WTC11 (cell line): Measurements from ENCODE around the gene CYREN. TPM values are rescaled to one million over a fixed set of nuclear protein-coding genes. Genes with fewer than 3 reads are reported as not detected.

Source experiments
- ATAC-seq: fragments of 200-7000 bp; cut with Tn5 transposase; 2 replicates; pipeline ENCODE4 v1.10.0; 2021; ENCODE audit warnings: mild to moderate bottlenecking, moderate library complexity
- CTCF ChIA-PET: fragments of 300-600 bp; sonication (Branson Sonifier 250); formaldehyde crosslinking; loops from one replicate; lab custom pipeline; 2021; ENCODE audit warnings: antibody characterized with exemption; lab: Charles Lee
- POLR2A ChIA-PET: fragments of 350-600 bp; sonication (Branson Sonifier 250); formaldehyde crosslinking; loops from one replicate; lab custom pipeline; 2021; ENCODE audit warnings: antibody characterized with exemption; lab: Charles Lee
- DNase-seq: peaks from one replicate; pipeline ENCODE4 v3.0.0; 2021; ENCODE audit warnings: low spot score
- H3K27ac Mint-ChIP-seq: 2 replicates; pipeline ENCODE4 v1.8.0; 2021; ENCODE audit warnings: mixed read lengths
- H3K27me3 Mint-ChIP-seq: 2 replicates; pipeline ENCODE4 v1.8.0; 2021; ENCODE audit warnings: low read depth, mild to moderate bottlenecking, moderate library complexity, mixed read lengths
- H3K36me3 Mint-ChIP-seq: 2 replicates; pipeline ENCODE4 v1.8.0; 2021; ENCODE audit warnings: mixed read lengths
- H3K4me1 Mint-ChIP-seq: 2 replicates; pipeline ENCODE4 v1.8.0; 2022; ENCODE audit warnings: mixed read lengths
- H3K4me3 Mint-ChIP-seq: 2 replicates; pipeline ENCODE4 v1.8.0; 2021; ENCODE audit warnings: mild to moderate bottlenecking, moderate library complexity, mixed read lengths
- H3K9me3 Mint-ChIP-seq: 2 replicates; pipeline ENCODE4 v1.8.0; 2021; ENCODE audit warnings: mixed read lengths
- CDX4 ChIP-seq: fragments of 250-450 bp; sonication (Bioruptor Pico); IDR thresholded peaks from 2 replicates; pipeline ENCODE4 v1.9.0; 2021; ENCODE audit warnings: moderate library complexity, mild to moderate bottlenecking, inconsistent platforms, borderline replicate concordance
- E2F4 ChIP-seq: sonication (generic); formaldehyde crosslinking; IDR thresholded peaks from 2 replicates; pipeline ENCODE4 v1.8.1; 2022; ENCODE audit warnings: low read depth, mild to moderate bottlenecking, moderate library complexity, missing genetic modification reagents, borderline replicate concordance
- ELF4 ChIP-seq: sonication (generic); formaldehyde crosslinking; IDR thresholded peaks from 2 replicates; pipeline ENCODE4 v1.8.1; 2022; ENCODE audit warnings: low read depth, mild to moderate bottlenecking, moderate library complexity, missing genetic modification reagents
- EMX1 ChIP-seq: fragments of 250-450 bp; sonication (Bioruptor Pico); IDR thresholded peaks from 2 replicates; pipeline ENCODE4 v1.8.0; 2021; ENCODE audit warnings: mild to moderate bottlenecking
- FOXP1 ChIP-seq: sonication (generic); formaldehyde crosslinking; IDR thresholded peaks from 2 replicates; pipeline ENCODE4 v1.8.0; 2022; ENCODE audit warnings: missing genetic modification reagents, mild to moderate bottlenecking, moderate library complexity, borderline replicate concordance
- GRHL2 ChIP-seq: fragments of 250-450 bp; sonication (Bioruptor Pico); IDR thresholded peaks from 2 replicates; pipeline ENCODE4 v1.8.0; 2022; ENCODE audit warnings: mild to moderate bottlenecking, moderate library complexity; ENCODE audit not compliant: insufficient replicate concordance, severe bottlenecking
- MLX ChIP-seq: sonication (generic); formaldehyde crosslinking; IDR thresholded peaks from 2 replicates; pipeline ENCODE4 v1.8.1; 2023; ENCODE audit warnings: mild to moderate bottlenecking, missing genetic modification reagents, moderate library complexity
- MXD4 ChIP-seq: fragments of 250-450 bp; sonication (Bioruptor Pico); IDR thresholded peaks from 2 replicates; pipeline ENCODE4 v1.8.0; 2021; ENCODE audit warnings: mild to moderate bottlenecking, moderate library complexity, borderline replicate concordance
- MYBL2 ChIP-seq: sonication (generic); formaldehyde crosslinking; IDR thresholded peaks from 2 replicates; pipeline ENCODE4 v1.8.1; 2023; ENCODE audit warnings: mild to moderate bottlenecking, moderate library complexity, missing genetic modification reagents
- NR1H2 ChIP-seq: sonication (generic); formaldehyde crosslinking; IDR thresholded peaks from 2 replicates; pipeline ENCODE4 v1.9.0; 2021; ENCODE audit warnings: mild to moderate bottlenecking, moderate library complexity, missing genetic modification reagents
- NR2C2 ChIP-seq: sonication (generic); formaldehyde crosslinking; IDR thresholded peaks from 2 replicates; pipeline ENCODE4 v1.8.0; 2022; ENCODE audit warnings: mild to moderate bottlenecking, missing genetic modification reagents
- NR3C1 ChIP-seq: sonication (generic); formaldehyde crosslinking; conservative IDR thresholded peaks from 2 replicates; pipeline ENCODE4 v1.8.1; 2023; ENCODE audit warnings: low read depth, mild to moderate bottlenecking, missing genetic modification reagents
- RELA ChIP-seq: sonication (generic); formaldehyde crosslinking; IDR thresholded peaks from 2 replicates; pipeline ENCODE4 v1.8.1; 2022; ENCODE audit warnings: missing genetic modification reagents, mild to moderate bottlenecking, borderline replicate concordance
- SMAD4 ChIP-seq: sonication (generic); formaldehyde crosslinking; IDR thresholded peaks from 2 replicates; pipeline ENCODE4 v1.8.0; 2022; ENCODE audit warnings: mild to moderate bottlenecking, missing genetic modification reagents
- STAT6 ChIP-seq: sonication (generic); formaldehyde crosslinking; conservative IDR thresholded peaks from 2 replicates; pipeline ENCODE4 v1.8.1; 2023; ENCODE audit warnings: mild to moderate bottlenecking, low read depth, missing genetic modification reagents, moderate library complexity
- TEAD4 ChIP-seq: sonication (generic); formaldehyde crosslinking; IDR thresholded peaks from 2 replicates; pipeline ENCODE4 v1.8.0; 2022; ENCODE audit warnings: mild to moderate bottlenecking, missing genetic modification reagents
- ZMAT4 ChIP-seq: fragments of 250-450 bp; sonication (Bioruptor Pico); IDR thresholded peaks from 2 replicates; pipeline ENCODE4 v1.9.0; 2021; ENCODE audit warnings: mild to moderate bottlenecking
- ZNF138 ChIP-seq: sonication (generic); formaldehyde crosslinking; conservative IDR thresholded peaks from 2 replicates; pipeline ENCODE4 v1.8.1; 2022; ENCODE audit warnings: mild to moderate bottlenecking, moderate library complexity, missing genetic modification reagents
- ZNF263 ChIP-seq: sonication (generic); formaldehyde crosslinking; IDR thresholded peaks from 2 replicates; pipeline ENCODE4 v1.8.1; 2022; ENCODE audit warnings: low read depth, mild to moderate bottlenecking, moderate library complexity, missing genetic modification reagents
- ZNF416 ChIP-seq: fragments of 250-450 bp; sonication (Bioruptor Pico); IDR thresholded peaks from 2 replicates; pipeline ENCODE4 v1.9.0; 2021; ENCODE audit warnings: mild to moderate bottlenecking, inconsistent platforms
- ZNF425 ChIP-seq: fragments of 250-450 bp; sonication (Bioruptor Pico); conservative IDR thresholded peaks from 2 replicates; pipeline ENCODE4 v1.9.0; 2021; ENCODE audit warnings: mild to moderate bottlenecking
- total RNA-seq: library from RNA; stranded (reverse); gene quantifications from 3 replicates; pipeline ENCODE4 v1.2.3, GENCODE V29; 2021
- TF ChIP-seq, protein P1 (sequence below): sonication (generic); formaldehyde crosslinking; IDR thresholded peaks from 2 replicates; pipeline ENCODE4 v1.8.0; 2022; ENCODE audit warnings: mild to moderate bottlenecking, missing genetic modification reagents
- TF ChIP-seq, protein P2 (sequence below): sonication (generic); formaldehyde crosslinking; IDR thresholded peaks from 2 replicates; pipeline ENCODE4 v1.8.1; 2022; ENCODE audit warnings: missing genetic modification reagents, borderline replicate concordance

CYREN gene
- total RNA-seq, 1 experiment from 2014 or later = 37.9 TPM

DNA sequence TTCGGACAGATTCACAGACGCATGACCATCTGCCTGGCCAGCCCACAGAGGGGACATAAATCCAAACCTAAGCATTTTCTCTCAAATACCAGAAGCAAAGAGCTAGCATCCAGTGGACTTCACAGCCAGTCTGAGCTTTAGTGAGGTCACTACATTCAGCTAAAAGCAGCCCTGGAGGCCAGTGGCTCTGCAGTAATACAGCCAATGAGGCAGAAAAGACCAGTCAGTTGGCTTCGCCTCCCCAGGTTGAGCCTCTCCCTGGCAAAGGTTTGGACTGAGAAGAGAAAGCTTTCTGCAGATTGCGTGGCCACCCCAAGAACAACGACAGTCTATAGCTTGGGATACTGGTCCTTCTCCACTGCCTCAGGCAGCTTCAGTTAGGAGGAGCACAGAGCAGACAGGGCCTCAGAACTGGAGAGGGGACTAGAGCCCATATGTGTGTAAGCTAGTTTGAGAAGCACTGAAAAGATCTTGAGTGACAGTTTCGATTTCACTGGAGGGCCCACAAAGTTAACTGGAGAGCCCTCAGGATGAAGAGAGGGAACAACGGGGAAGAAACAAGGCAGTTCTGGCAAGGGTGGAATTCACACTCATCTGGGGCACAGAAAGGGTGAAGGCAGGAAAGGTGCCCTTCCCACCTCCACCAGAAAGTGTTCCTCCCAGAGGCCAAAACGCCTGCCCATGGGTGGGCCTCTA, 37.0 kb upstream of the CYREN start (continued):
- TF ChIP-seq ZNF138 = no peak
- no peak for TF ChIP-seq CDX4 (CRISPR knock-in tag)
- TF ChIP-seq RELA (CRISPR knock-in tag) = no peak
- TF ChIP-seq NR2C2 (CRISPR knock-in tag) = no peak
- no peak for TF ChIP-seq ZMAT4 (CRISPR knock-in tag)
- TF ChIP-seq, protein P1, sequence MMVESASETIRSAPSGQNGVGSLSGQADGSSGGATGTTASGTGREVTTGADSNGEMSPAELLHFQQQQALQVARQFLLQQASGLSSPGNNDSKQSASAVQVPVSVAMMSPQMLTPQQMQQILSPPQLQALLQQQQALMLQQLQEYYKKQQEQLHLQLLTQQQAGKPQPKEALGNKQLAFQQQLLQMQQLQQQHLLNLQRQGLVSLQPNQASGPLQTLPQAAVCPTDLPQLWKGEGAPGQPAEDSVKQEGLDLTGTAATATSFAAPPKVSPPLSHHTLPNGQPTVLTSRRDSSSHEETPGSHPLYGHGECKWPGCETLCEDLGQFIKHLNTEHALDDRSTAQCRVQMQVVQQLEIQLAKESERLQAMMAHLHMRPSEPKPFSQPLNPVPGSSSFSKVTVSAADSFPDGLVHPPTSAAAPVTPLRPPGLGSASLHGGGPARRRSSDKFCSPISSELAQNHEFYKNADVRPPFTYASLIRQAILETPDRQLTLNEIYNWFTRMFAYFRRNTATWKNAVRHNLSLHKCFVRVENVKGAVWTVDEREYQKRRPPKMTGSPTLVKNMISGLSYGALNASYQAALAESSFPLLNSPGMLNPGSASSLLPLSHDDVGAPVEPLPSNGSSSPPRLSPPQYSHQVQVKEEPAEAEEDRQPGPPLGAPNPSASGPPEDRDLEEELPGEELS (CRISPR knock-in tag) = no peak

GRCh38 chr7:135206941-135207391, 36.5 kb upstream of the CYREN start:
- POLR2A ChIA-PET = no interaction called here
- Mint-ChIP-seq H3K4me3 (no peak overlapping the region), H3K27me3 (peaks cover 15% of the 10 kb centered on the region), H3K9me3 (no peaks in the 10 kb centered on the region), H3K27ac (no peak overlapping the region), H3K36me3 (peaks cover 6% of the 10 kb centered on the region; the same call in 1 of the 2 replicates), H3K4me1 (peaks cover 14% of the 10 kb centered on the region)
- DNase-seq = no peak
- ATAC-seq = no peak
- TF ChIP-seq TEAD4 (CRISPR knock-in tag) = no peak
- no peak for TF ChIP-seq ZNF425 (CRISPR knock-in tag)
- no peak for TF ChIP-seq ZNF416 (CRISPR knock-in tag)
- TF ChIP-seq NR3C1 (CRISPR knock-in tag) = no peak
- no peak for TF ChIP-seq FOXP1 (CRISPR knock-in tag)
- TF ChIP-seq GRHL2 (CRISPR knock-in tag) = no peak
- TF ChIP-seq ZNF263 (CRISPR knock-in tag) = no peak
- TF ChIP-seq E2F4 (CRISPR knock-in tag) = no peak
- TF ChIP-seq ZNF138 = no peak
- TF ChIP-seq EMX1 (CRISPR knock-in tag) = no peak
- TF ChIP-seq MLX (CRISPR knock-in tag) = no peak
- TF ChIP-seq NR1H2 (CRISPR knock-in tag) = no peak
- TF ChIP-seq STAT6 (CRISPR knock-in tag) = no peak
- no peak for TF ChIP-seq NR2C2 (CRISPR knock-in tag)
- TF ChIP-seq MXD4 = no peak
- no peak for TF ChIP-seq MYBL2 (CRISPR knock-in tag)
- no peak for TF ChIP-seq ELF4 (CRISPR knock-in tag)
- TF ChIP-seq SMAD4 = no peak
- TF ChIP-seq, protein P2, sequence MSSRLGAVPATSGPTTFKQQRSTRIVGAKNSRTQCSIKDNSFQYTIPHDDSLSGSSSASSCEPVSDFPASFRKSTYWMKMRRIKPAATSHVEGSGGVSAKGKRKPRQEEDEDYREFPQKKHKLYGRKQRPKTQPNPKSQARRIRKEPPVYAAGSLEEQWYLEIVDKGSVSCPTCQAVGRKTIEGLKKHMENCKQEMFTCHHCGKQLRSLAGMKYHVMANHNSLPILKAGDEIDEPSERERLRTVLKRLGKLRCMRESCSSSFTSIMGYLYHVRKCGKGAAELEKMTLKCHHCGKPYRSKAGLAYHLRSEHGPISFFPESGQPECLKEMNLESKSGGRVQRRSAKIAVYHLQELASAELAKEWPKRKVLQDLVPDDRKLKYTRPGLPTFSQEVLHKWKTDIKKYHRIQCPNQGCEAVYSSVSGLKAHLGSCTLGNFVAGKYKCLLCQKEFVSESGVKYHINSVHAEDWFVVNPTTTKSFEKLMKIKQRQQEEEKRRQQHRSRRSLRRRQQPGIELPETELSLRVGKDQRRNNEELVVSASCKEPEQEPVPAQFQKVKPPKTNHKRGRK (CRISPR knock-in tag) = no peak
- CTCF ChIA-PET = no interaction called here
